GM18907 (cell line): ENCODE data around the gene DEFB124.
A peak's percentile ranks its signal among the peaks of the same experiment; 100 is the strongest.
"Not testable (repeated sequence)": the region's sequence is repeated elsewhere in the genome, so short reads cannot be mapped to it uniquely, and the experiment has no call there.

Source experiments
- ATAC-seq: cut with Tn5 transposase; IDR thresholded peaks from one replicate; pipeline ENCODE4 v1.9.1; 2021; ENCODE audit warnings: mild to moderate bottlenecking, moderate library complexity; ENCODE audit not compliant: unreplicated experiment

DEFB124 gene

DNA sequence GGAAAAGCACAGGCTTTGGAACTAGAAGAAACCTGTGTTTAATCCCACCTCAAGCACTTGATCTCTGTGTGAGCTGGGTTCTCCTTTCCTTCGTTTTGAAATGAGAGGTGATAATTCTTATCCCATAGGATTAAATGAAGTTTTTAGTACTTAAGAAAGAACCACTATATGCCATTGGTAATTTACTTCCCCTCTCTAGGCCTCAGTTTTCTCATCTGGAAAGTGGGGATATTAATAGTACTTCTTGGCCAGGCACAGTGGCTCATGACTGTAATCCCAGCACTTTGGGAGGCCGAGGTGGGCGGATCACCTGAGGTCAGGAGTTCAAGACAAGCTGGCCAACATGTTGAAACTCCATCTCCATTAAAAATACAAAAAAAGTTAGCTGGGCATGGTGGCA, 14.2 kb upstream of the DEFB124 start:
- ATAC-seq = no peak

- no peak for ATAC-seq
Measured at GRCh38 chr20:31488115-31488514, 13.2 kb upstream of the DEFB124 start.

GRCh38 chr20:31485450-31486339, 10.8 kb upstream of the DEFB124 start:
- no peak for ATAC-seq

DNA sequence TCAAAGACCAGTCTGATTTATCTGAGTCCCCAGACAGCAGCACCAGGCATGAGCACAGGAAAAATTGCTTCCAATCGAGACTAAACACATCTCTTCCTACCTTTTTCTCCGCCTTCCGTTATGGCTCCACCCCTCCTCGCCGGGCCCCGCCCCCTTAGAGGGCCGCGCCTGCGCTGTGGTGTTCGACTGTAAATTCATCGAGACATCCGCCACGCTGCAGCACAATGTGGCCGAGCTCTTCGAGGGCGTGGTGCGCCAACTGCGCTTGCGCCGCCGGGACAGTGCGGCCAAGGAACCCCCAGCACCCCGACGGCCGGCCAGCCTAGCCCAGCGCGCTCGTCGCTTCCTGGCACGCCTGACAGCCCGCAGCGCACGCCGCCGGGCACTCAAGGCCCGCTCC, 9.1 kb upstream of the DEFB124 start:
- no peak for ATAC-seq

- ATAC-seq = no peak
Measured at GRCh38 chr20:31476643-31477215, 1.8 kb upstream of the DEFB124 start.

- no peak for ATAC-seq
Measured at GRCh38 chr20:31476294-31476585, 1.3 kb upstream of the DEFB124 start.

DNA sequence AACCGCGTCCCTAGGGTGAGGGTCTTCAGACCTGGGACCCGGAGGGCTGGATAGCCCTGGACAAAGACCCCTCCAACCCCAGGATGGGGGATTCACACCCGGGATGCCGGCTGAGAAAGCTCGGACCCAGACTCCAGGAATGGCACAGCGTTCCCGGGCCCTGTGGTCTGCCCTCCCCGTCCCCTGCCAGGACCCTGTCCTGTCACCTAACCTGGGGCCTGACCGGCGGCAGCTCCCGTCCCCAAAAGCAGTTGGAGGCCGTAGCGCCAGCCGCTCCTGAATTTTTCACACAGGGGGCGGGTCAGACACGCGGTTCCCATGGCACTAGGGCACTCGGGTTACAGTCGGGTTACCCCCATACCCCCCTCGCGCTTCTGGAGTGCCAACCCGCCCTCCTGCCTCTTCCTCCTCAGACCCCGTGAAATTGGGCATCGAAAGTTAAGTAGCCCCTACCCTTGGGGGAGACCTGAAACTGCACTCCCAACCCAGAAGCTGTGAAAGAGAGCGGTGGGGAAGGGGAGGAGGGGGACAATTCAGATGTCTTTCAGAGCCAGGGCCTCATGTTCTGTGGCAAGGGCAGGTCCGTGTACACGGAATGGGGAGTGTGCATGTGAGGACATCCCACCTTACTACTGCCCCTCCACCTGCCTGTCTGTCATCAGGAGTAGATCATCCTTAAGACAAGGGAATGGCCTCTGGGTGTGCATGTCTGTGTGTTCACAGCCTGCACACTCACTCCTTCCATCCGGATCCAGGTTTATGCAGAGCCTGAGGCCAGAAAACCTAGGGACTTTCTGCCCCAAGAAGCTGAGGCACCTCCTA, 756 bp upstream of the DEFB124 start:
- no peak for ATAC-seq

DNA sequence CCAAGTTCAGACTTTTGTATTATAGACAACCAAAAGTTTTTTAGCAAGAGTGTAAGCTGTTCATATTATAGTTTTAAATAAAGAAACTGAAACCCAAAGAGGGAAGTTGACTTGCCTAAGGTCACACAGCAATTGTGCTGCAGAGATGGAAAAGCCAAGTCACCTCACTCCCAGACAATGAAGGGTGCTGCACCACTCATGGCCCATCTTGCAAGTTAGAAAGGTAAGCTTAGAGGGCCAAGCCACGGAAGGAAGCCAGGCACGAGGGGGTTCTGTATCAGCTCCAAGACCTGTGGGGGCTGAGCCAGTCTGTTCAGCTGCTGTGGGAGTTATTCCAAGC, 860 bp downstream of the DEFB124 start:
- ATAC-seq = peak; percentile 68

DNA sequence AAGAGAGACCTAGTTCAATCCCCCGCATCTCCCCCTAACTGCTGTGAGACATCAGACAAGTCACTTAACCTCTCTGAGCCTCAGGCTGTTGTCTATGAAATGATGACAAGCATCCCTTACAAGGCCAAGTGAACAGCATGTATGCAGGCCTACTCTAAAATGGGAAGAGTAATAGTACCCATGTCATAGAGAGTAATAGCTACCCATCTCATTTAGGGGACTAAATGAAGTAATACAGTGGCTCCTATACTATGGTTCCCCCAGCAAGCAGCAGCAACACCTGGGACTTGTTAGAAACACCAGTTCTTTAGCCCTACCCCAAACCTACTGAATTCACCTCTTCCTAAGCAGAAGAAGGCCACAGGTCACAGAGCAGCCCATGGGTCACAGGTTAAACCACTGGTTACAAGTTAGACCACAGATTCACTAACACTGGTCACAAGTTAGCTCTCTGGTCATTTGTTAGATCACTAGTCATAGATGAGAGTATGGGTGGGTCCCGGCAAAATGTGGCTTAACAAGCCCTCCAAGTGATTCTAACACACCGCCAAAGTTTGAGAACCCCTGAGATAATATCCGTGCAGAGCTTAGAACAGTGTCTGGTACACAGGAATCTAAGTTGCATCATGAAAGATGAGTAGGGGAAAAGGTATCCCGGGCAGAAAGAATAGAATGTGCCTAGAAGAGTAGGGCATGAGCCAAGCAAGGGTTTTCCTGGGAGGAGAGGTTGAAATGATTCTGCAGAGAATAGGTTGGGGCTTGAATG, 1.4 kb downstream of the DEFB124 start:
- peak; percentile 17 for ATAC-seq

GRCh38 chr20:31472395-31473330, 2.3 kb downstream of the DEFB124 start:
- no peak for ATAC-seq

DNA sequence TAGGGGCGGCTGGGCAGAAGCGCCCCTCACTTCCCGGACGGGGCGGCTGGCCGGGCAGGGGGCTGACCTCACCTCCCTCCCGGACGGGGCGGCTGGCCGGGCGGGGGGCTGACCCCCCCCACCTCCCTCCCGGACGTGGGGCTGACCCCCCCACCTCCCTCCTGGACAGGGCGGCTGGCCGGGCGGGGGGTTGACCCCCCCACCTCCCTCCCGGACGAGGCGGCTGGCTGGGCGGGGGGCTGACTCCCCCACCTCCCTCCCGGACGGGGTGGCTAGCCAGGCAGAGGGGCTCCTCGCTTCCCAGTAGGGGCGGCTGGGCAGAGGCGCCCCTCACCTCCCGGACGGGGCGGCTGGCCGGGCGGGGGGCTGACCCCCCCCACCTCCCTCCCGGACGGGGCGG, 4.0 kb downstream of the DEFB124 start:
- not testable (repeated sequence) for ATAC-seq

GRCh38 chr20:31454361-31454760, 20.6 kb downstream of the DEFB124 start:
- ATAC-seq = no peak

- no peak for ATAC-seq
Measured at GRCh38 chr20:31452575-31452974, 22.4 kb downstream of the DEFB124 start.

DNA sequence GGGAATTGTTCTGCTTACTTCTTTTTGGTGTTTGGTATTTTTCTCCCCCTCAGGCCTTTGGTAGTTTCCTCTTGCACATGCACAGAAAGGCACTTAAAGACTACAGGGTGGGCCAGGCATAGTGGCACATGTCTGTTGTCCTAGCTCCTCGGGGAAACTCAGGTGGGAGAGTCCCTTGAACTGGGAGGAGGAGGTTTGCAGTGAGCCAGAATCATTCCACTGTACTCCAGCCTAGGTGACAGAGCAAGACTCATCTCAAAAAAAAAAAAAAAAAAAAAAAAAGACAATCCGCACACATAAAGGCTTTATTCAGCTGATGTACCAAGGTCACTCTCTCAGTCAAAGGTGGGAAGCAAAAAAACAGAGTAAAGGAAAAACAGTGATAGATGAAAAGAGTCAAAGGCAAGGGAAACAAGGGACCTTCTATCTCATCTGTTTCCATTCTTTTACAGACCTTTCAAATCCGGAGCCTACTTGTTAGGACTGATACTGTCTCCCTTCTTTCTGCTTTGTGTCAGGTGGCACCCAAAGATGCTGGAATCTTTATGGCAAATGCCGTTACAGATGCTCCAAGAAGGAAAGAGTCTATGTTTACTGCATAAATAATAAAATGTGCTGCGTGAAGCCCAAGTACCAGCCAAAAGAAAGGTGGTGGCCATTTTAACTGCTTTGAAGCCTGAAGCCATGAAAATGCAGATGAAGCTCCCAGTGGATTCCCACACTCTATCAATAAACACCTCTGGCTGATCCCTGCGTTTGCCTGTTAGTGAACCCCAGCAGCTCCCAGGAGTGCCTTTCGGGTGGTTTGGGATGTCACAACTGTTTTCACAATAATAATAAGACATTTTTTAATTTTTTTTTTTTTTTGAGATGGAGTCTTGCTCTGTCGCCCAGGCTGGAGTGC, 25.2 kb downstream of the DEFB124 start:
- ATAC-seq = no peak

DNA sequence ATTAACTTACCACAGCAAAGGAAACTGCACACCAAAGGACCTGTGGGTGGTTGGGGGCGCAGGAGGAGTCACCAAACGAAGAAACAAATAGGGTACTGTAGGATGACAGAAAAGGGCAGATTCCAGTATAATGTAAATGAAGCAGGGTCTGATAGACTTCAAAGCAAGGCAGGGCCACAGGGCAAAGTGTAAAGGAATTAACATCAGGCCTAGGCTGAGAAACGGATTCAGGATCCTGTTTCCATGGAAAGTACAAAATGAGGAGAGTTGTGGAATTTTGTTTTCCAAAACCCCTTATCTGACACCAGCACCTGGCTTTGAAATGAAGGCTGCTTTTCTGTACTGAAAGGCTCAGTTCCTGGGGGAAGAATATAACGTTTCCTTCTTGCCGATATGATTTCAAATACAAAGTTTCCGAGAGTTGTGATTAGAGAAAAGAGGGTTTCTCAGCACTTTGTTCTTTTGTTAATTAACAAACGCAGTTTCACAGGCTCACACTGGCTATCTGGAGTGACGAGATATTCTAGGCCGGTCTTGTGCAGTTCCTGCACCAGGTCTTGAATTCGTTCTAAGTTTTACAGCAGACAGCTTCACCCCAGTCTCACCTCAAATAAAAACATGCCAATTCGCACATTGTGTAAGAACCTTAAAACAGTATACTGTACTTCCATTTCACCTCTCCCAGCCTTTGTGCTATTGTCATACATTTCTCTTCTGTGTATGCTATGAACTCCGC, 28.7 kb downstream of the DEFB124 start:
- no peak for ATAC-seq

GRCh38 chr20:31440012-31440659, 34.8 kb downstream of the DEFB124 start, which contains the start of gene DEFB123:
TSS of gene DEFB123 (plus strand) at chr20:31440632. CDS start at chr20:31440699, 67 bp downstream.
- no peak for ATAC-seq

DNA sequence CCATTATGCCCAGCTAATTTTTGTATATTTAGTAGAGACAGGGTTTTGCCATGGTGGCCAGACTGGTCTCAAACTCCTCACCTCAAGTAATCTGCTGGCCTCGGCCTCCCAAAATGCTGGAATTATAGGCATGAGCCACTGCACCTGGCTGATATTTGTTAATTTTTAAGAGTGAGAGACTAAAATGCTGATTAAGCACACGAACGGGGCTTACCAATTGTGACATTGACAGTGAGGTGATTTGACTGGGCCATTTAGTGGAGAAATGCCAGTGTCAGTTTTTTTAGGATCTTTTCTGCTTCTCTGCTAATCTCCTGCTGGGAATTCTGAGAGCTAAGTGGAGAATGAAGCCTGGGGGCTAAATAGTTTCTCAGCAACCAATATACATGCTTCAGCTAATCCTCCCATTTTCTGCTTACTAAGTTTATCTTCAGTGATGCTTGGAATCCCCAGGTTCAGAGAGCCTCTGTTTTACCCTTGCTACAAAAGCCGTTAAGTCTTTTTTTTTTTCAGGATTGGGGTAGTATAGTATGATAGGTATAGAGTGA, 44.3 kb downstream of the DEFB124 start:
- no peak for ATAC-seq
